ENCODE measurements around the gene PLCD1.
"Not testable (repeated sequence)": the region's sequence is repeated elsewhere in the genome, so short reads cannot be mapped to it uniquely, and the experiment has no call there.

PLCD1 gene

DNA sequence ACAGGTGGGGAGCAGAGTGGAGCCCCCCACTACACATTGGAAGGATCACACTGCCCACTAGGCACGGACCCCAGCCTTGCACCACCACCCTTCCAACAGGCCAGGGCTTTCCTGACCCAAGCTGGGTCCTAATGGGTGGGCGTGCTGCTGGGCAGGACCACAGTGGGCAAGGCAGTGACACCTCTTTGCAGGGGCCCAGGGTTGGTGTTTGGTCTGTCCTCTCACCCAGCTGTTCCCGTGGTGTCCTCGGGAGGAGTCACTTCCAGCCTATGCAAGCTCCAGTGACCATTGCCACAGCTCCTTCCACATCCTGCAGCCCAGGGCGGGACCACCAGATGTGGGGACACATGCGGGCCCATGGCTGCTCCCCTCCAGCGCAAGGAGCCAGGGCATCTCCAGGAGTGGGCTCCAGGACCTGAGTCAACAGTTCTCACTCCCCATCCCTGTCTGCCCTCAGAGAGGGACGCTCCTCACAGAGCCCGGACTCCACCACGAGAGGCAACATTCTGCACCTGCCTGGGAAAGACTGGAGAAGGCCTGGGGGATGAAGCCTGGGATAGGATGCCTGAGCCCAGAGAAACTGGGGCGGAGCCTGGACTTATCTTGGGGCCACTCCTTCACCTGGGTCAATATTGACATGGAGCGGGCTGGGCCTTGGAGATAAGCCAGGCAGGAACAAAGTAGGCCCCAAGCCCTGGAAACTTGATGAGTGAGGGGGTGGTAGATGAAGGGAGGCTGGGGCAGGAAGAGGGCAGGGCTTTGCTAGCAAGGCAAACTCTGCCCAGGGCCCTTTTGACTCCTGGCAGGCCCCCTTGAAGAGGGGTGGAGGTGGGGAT lies 42.7 kb downstream of the PLCD1 start:
- DNase-seq (ENCODE audit: low read depth): no peak

DNA sequence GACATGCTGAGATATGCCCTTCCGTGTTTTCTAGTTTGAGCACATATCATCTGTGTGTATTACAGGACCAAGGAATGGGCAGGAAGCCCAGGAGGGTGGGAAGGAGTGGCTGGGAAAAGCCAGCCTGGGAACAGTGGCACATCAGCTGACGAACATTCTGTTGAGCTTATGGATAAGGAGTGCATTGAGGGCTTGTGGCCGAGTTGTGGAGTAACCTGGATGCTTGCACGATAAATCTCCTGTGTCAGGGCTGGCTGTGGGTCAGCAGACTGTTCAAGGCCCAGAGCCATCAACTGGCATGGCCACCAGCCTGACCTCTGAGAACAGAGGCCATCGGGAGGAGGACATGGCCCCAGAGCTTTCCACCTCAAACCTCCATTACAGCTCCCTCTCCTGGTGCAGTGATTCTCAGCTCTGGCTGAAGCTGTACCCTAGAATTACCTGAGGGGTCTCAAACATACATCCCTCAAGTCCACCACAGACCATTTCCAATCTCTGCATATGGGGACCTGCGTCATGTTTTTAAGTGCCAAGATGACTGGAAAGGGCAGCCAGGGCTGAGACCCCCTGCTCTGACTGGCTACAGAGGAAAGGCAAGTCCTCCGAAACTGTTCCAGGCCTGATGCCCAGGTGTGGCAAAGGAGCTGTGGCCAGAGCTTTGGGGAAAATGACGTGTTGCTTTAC lies 43.7 kb downstream of the PLCD1 start:
- no peak for DNase-seq (ENCODE audit: low read depth)

DNA sequence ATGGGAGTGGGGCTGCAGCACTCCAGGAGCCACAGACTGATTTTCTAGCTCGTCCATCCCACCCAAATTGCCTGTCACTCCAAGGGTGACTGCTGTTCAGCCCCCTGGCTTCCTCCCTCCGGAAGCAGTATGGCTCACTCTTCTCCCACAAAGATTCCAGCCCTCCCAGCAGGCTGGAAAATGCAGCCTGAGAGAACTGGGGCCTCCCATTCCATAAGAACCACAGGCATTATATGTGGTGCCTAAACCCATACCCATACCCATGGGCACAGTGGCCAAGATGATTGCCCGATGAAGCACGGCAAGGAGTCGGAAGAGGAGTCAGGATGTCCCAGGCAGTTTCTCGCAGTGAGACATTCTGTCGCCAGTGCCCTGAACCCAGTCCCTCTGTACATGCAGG lies 44.8 kb downstream of the PLCD1 start:
- no peak for DNase-seq (ENCODE audit: low read depth)

DNA sequence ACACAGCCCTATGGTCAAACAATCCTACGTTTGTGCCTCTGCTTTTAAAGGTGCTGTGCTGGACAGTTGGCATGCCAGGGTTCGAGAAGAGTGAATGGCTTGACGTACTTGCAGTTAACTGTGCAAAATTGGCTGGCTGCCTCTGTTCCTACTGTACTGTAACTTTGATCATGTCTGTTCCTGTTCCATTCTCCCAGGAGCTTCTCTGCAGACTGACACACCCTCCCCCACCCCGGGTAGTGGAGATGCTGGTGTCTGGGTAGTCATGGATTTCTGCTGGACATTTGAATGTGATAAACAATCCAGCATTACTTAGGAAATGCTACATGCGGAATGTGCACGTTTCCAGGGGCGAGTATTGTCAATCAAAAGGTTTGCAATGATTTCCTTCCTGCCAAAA lies 45.4 kb downstream of the PLCD1 start:
- DNase-seq (ENCODE audit: low read depth): no peak

DNA sequence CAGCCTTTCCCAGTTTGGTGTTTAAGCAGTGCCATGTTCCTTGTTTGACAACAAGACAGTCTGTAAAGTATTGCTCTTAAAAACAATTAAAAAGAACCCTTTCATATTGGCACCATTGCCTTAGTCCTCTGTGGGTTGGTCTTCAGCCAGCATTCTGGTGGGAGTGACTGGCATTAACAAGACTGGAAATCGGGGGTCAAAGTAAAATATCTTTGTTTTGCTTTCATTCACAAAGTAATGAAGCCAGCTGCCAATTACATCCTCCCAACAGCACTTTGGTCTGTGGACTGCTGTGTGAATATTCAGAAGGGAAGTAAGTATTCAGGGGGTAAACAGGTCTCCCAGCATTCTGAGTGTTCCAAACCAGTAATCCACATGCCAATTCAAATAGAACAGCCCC lies 47.1 kb downstream of the PLCD1 start:
- DNase-seq (ENCODE audit: low read depth): no peak

DNA sequence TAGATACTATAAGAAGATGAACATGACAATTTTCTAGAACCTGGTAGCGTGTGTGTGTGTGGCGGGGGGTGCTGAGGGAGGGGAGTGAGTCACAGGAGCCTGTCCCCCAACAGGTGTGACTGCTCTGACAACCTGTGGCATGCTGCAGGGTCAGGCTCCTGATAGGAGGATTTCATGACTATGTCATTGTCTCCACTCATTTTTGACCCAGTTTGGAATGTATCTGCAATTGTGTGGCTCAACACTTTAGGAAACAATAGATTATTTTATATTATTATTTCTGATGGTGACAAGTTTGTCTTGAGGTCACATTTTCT lies 48.1 kb downstream of the PLCD1 start:
- no peak for DNase-seq (ENCODE audit: low read depth)

DNA sequence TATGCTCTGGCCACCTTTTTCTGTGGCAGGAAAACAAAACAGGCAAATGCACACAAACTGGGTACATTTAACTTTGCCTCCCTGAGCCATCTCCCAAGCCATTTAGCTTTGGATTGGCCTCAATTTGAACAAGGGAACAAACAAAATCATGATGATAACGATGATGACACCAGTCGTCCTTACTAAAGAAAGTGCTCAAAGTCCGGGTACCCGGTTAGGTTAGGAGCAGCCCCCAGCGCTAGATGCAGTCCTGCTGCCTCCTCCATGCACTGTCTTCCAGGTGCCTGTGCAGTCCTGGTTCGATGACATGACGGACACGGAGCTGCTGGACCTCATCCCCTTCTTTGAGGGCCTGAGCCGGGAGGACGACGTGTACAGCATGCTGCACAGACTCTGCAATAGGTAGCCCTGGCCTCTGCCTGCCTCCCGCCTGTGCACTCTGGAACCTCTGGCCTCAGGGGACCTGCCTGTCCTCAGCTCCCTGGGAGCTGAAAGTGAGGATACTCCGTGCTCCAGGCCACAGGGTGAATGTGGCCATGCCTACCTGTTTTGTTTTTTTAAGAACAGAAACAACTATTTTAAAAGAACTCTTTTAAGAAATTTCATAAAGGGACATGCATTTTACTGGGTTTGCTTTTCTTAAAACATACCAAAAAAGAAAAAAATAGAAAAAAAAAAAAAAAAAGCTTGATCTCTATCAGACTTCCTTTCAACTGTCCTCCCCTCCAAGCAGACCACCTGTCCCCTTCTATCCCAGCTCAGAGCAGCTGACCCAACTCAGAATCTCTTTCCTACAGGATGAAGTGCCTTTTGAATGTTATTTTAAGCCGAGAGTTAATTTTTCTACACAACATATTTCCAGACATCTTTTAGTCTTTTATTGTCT lies 48.7 kb downstream of the PLCD1 start:
- DNase-seq (ENCODE audit: low read depth): no peak

DNA sequence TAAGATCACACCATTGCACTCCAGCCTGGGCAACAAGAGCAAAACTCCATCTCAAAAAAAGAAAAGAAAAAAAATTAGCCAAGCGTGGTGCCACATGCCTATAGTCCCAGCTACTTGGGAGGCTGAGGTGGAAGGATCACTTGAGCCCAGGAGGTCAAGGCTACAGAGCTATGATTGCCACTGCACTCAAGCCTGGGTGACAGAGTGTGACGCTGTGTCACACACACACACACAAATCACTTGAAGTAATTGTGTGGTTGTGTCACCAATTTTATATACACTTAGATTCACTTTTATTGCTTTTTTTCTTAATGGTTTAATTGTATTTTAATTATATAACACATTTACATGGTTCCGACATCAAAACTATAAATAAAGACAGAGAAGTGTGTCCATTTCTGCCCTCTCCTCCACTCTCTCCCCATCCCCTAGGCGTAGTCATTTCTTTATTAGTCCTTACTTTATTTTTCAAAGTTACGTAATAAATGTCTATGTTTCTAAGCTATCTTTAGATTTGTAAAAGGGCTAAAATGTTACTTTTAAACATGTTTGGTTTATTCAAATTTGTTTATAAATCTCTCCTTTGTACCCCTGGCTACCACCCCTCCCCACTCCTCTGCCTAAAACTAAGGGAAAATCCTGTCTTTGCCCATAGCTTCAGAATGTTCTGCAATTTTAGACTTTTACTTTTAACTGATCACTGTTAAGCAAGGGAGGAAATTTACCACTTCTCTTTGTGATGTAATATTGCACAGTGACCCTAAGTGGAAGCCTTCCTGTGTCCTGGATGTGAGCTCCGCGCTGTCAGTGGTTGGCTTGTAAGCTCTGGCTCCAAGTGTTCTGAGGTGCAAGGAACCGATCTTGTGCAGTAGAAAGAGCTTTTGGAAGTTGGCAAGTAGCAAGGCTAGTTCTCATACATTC lies 49.6 kb downstream of the PLCD1 start:
- no peak for DNase-seq (ENCODE audit: low read depth)

DNA sequence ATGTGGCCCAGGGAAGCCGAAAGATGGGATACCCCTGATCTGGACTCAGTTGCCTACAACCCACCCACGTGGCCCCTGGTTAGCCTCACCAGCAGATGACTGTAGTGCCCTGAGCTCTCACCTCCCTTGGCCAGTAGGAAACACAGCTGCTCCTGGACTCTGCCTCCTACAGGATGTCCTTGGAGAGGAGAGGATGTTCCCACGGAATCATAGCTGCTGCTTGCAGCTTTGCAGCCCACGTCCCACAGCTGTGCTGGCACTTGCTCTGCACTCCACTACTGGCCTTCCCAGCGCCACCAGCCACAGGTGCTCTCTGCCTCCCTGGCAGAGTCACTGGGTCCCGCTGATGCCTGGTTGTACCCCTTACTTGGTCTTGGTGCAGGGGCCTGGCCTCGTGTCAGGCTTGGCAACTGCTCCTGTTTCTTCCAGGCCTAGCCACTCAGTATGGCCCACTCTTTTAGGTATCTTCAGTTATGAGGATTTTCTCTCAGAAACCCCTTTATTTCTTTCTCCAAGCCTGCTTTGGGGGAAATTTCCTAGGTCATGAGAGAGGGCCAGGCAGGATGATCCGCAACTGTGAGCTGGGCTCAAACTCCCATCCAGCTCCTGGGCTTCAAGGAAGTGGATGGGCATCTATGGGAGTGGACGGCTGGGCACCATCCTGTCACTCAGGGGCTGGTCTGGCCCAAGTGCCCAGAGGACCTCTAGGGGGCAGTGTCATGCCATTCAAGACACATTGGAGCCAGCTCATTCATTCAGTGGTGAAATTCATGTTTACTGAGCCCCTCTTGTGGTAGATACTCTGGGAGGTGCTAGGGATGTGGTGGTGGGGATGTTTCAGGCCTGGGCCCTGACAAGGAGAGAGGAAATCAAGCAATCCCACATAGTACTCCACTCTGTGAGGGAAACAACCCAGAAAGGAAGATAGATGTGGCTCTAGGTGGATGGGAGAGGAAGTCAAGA lies 55.0 kb downstream of the PLCD1 start:
- peak; percentile 36 for DNase-seq (ENCODE audit: low read depth)

DNA sequence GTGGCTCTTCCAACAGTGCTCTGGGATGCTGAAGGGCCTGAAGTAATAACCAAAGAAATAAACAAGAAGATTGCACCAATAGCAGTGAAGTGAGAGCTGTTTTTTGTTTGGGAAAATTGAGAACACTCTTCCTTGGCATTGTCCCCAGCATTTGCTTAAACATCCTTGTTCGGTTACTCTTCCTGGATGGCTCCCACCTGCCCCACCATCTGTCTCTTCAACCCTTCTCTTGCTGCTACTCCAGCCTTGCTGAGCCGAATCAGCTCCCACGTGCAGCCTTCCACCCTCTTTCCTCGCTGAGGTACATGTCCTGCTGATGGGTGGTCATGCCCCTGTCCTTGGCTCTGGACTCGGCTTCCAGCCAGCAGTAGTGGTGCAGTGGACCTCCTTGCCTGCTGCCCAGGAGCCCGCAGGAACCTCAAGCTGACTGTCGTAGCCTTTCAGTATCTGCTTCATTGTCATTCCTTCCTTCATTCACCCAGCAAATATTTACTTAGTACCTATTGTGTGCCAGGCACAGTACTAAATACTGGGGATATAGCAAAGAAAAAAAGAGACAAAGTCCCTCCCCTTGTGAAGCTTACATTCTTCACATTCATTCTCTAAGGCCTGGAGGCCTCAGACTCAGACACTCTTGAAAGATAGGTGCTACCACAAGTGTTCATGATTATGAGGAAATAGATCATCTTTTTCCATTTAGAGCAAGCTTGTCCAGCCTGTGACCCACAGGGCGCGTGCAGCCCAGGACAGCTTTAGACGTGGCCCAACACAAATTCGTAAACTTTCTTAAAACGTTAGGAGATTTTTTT lies 56.0 kb downstream of the PLCD1 start:
- DNase-seq (ENCODE audit: low read depth): no peak

DNA sequence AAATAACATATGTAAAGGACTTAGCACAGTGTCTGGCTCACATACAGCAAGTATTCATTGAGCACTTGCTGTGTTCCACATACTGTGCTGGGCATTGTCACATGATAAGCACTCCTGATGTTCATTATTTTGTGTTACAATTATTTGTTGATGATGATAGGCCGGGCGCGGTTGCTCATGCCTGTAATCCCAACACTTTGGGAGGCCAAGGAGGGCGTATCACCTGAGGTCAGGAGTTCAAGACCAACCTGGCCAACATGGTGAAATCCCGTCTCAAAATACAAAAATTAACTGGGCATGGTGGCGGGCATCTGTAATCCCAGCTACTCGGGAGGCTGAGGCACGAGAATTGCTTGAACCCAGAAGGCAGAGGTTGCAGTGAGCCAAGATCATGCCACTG lies 57.4 kb downstream of the PLCD1 start:
- not testable (repeated sequence) for DNase-seq (ENCODE audit: low read depth)

DNA sequence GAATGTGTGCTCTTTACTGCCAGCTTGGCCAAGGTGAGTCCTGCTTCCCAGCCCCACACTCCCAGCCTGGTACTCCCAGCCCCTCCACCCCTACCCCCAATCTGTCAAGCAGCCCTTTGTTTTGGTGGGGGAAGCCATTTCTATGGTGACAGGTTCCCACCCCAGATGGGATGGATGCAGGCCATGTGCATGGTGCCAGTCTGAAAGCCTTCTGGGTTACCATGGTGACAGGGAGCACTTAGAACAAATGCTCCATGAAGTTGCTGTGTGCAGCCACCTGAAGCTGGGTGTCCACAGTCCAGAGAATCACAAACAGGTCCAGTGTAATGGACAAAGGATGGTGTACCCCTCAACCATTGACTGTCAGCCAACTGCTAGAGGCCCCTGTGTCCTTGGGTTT lies 58.0 kb downstream of the PLCD1 start:
- DNase-seq (ENCODE audit: low read depth): no peak

DNA sequence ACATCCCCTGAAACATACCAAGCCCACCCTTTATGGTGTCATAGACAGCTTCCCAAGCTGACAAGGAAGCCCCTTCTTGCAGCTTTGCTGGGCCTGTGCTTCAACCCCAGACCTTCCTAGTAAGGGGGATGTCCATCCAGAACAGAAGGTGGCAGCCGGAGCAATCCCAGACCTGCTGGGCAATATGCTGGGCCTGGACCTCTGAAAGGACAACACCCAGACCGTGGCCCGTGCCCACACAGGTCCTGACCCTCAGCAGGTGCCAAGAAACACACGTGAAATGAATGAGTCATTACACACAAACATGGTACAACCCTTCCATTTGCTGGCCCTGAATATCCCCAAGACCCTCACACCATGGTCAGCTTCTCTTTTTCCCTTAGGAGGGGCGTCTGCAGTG lies 58.6 kb downstream of the PLCD1 start:
- no peak for DNase-seq (ENCODE audit: low read depth)

DNA sequence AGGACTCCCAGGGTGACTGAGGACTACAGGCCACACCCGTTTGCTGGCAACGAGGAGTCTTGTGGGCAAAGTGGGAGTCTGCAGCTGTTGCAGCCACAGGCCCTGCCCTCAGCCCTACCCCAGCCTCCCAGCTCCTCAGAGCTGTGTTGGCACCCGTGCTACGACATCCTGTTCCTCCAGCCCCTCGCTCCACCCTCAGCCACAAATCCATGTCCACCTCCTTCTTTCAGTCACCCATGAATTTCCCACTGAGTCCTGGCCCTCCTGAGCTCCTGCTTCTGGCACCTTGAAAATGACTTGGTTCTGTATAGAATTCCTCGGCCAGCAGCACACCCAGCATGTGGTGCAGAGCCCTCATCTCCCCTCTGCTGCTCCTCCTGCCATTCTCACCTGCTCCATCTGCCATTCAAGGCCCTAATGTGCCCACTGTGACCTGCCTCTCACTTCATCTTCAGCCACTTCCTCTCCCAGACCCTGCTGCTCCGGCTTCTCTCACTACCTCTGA lies 59.8 kb downstream of the PLCD1 start:
- no peak for DNase-seq (ENCODE audit: low read depth)

DNA sequence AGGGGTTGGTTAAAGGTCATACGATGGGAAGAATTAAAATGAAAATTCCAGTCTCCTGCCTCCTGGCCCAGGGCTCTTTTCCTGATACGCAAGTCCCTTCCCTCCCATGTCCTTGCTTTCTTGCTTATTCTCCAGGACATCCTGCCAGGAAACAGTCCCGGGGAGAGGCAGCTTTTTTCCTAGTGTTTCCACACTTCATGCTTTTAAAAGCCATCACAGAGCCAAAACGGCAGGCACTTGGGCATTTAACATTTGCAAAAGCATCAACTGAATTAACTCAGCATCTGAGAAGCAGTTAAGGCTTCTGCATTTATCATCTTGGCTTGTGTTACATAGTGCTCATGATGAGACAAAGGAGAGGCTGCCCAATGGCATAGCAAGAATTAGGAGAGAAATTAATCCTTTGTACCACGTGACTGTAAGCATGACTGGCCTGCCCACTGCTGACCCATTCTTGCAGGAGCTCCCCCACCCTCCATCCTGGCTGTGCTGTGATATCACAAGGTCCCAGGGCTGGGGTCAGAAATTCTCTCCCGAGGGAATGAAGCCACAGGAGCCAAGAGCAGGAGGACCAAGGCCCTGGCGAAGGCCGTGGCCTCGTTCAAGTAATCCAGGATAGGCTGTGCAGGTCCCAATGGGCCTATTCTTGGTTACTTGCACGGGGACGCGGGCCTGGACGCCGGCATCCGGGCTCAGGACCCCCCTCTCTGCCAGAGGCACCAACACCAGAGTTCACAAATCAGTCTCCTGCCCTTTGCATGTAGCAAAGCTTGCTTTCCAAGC lies 60.4 kb downstream of the PLCD1 start:
- DNase-seq (ENCODE audit: low read depth): peak; percentile 9

DNA sequence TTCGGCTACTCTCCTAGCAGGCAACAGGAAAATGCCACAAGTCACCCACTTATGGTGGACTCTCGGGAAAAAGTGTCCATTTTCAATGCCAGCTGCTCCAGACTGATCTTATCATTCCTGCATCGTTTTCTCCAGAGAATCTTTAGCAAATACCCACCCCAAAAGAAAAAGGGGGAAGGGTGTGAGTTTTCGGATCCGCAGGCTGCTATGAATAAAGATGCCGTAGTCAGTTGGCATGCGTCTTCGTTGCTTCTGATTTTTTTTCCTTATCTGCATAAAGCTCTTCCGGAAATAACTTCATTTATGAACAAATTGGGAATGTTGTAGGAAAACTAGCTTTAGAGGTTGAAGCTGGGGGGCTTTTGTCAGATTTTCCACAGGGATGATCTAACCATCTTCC lies 61.2 kb downstream of the PLCD1 start:
- DNase-seq (ENCODE audit: low read depth): no peak

DNA sequence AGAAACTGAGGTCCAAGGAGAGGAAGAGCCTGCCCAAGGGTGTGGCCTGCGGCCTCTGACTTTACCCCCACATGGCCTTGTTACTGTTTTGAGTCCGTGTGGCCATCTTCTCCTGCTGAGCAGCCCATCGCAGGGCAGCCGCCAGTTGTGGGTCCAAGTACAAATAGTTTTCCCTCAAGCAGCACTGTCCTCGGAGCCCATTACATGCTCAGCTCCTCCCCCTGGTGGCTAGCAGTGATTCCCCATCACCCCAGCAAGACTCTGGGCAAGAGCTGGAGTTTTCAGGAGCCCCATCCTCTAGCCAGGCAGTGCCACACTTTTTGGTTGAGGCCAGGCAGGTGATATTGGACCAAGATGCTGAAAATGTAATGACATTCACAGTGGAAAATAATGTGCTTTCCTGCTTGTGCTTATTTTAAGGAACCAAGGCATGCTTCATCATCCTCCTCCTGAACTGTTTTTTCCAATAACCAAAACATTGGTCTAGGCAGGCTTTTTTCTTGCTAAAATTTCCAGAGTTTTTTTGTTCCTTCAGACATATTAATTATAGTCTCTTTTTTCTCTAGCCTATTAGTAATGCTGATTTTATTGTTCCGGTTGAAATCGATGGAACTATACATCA lies 62.1 kb downstream of the PLCD1 start:
- no peak for DNase-seq (ENCODE audit: low read depth)

DNA sequence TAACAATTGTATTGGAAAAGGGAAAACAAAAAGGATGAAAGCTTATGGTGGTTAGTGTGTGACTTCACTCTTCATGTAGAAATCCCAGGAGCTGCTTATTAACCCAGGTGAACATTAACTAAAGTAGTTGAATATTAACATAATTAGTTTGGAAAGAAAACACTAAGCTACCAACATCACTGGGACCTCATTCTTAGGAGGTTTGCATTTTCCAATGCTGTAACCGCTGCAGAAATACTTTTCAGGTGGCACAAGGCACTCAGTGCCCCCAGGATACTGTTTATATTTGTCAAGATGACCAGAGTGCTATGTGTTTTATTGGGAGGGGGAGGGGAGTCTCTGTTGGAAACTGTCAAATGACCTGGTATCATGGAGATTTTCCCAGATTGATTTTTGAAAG lies 64.7 kb downstream of the PLCD1 start:
- DNase-seq (ENCODE audit: low read depth): no peak
